HAP-1 (cell line): ENCODE measurements around the gene ANXA6.

ENCODE experiments used
- DNase-seq, 2 experiments: peaks; one replicate each; pipeline ENCODE4 v3.0.0-alpha.2; 2016 to 2020; ENCODE audit warnings: low spot score in 2 of 2
- H3K27me3 ChIP-seq: fragments of 250-450 bp; sonication (Bioruptor Pico); 2 replicates; pipeline ENCODE4 v1.5.1; 2020; ENCODE audit warnings: low read depth, mild to moderate bottlenecking, moderate library complexity
- H3K36me3 ChIP-seq: fragments of 250-450 bp; sonication (Bioruptor Pico); replicated peaks from 2 replicates; pipeline ENCODE4 v1.5.1; 2020; ENCODE audit warnings: mild to moderate bottlenecking
- H3K4me1 ChIP-seq: fragments of 250-450 bp; sonication (Bioruptor Pico); 2 replicates; pipeline ENCODE4 v1.5.1; 2020; ENCODE audit warnings: mild to moderate bottlenecking
- H3K4me3 ChIP-seq: fragments of 250-450 bp; sonication (Bioruptor Pico); 2 replicates; pipeline ENCODE4 v1.5.1; 2020; ENCODE audit warnings: mild to moderate bottlenecking, moderate library complexity
- H3K9me3 ChIP-seq: fragments of 250-450 bp; sonication (Bioruptor Pico); 2 replicates; pipeline ENCODE4 v1.5.1; 2020; ENCODE audit warnings: mild to moderate bottlenecking, moderate library complexity
- in situ Hi-C: fragments of 300-500 bp; cut with MboI; formaldehyde crosslinking; loops from 3 replicates; pipeline ENCODE4 v1.14.3; 2020; ENCODE audit warnings: low sequenced_read_pairs, inconsistent platforms, mixed read lengths

Gene ANXA6

GRCh38 chr5:151071848-151072629, 85.5 kb downstream of the ANXA6 start:
- Histone ChIP-seq H3K4me3 (no peak overlapping the region), H3K9me3 (no peaks in the 10 kb centered on the region), H3K36me3 (no peaks in the 10 kb centered on the region), H3K27me3 (no peaks in the 10 kb centered on the region), H3K4me1 (no peaks in the 10 kb centered on the region)
- no peak for DNase-seq
- in situ Hi-C loops: no loop called here

GRCh38 chr5:151071021-151071420, 86.6 kb downstream of the ANXA6 start:
- Histone ChIP-seq H3K4me3 (no peak overlapping the region), H3K4me1 (no peaks in the 10 kb centered on the region), H3K36me3 (no peaks in the 10 kb centered on the region), H3K9me3 (no peaks in the 10 kb centered on the region), H3K27me3 (no peaks in the 10 kb centered on the region)
- no peak for DNase-seq
- in situ Hi-C loops: no loop called here

DNA sequence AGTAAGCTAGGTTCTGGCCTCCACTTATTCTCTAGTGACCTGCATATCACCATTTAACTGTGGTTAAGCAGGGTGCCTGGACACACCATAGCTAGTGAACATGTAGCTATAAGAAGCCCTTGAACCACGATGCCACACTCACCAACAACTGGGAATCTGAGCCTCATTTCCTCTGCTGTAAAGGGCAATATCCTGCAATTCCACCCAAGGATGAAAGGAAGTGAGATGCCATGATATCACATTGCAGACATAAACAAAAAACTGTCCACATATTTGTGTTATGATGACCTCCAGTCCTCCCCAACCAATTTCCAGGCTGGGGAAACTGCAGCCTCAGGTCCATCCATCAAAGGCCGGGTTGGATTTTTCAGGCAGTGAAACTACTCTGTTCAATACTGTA, 87.1 kb downstream of the ANXA6 start:
- H3K4me1 ChIP-seq: no peaks in the 10 kb centered on the region

GRCh38 chr5:151068433-151069197, 89.0 kb downstream of the ANXA6 start:
- Histone ChIP-seq H3K27me3 (no peaks in the 10 kb centered on the region), H3K4me3 (no peak overlapping the region), H3K9me3 (no peaks in the 10 kb centered on the region), H3K36me3 (no peaks in the 10 kb centered on the region), H3K4me1 (no peaks in the 10 kb centered on the region)
- in situ Hi-C loops: no loop called here
- DNase-seq: no peak

More for the DNA sequence above, 87.1 kb downstream of the ANXA6 start:
- H3K36me3 ChIP-seq: no peaks in the 10 kb centered on the region
- in situ Hi-C loops: no loop called here
- H3K27me3 ChIP-seq: no peaks in the 10 kb centered on the region
- no peak overlapping the region for H3K4me3 ChIP-seq
- no peak for DNase-seq
- H3K9me3 ChIP-seq: no peaks in the 10 kb centered on the region

- DNase-seq: no peak
- Histone ChIP-seq H3K27me3 (no peaks in the 10 kb centered on the region), H3K9me3 (no peaks in the 10 kb centered on the region), H3K4me1 (no peaks in the 10 kb centered on the region), H3K4me3 (no peak overlapping the region), H3K36me3 (0 out of 2 replicates have a peak, but pooled peaks cover 2% of the 10 kb centered on the region)
- in situ Hi-C loops: no loop called here
Observed at GRCh38 chr5:151067632-151068432, 89.7 kb downstream of the ANXA6 start.

GRCh38 chr5:151066920-151067319, 90.7 kb downstream of the ANXA6 start:
- H3K4me3 ChIP-seq: no peak overlapping the region
- no peak for DNase-seq
- peaks cover 6% of the 10 kb centered on the region; the same call in 1 of the 2 replicates for H3K36me3 ChIP-seq
- no peaks in the 10 kb centered on the region for H3K27me3 ChIP-seq
- no peaks in the 10 kb centered on the region for H3K9me3 ChIP-seq
- in situ Hi-C loops: no loop called here
- H3K4me1 ChIP-seq: no peaks in the 10 kb centered on the region

DNA sequence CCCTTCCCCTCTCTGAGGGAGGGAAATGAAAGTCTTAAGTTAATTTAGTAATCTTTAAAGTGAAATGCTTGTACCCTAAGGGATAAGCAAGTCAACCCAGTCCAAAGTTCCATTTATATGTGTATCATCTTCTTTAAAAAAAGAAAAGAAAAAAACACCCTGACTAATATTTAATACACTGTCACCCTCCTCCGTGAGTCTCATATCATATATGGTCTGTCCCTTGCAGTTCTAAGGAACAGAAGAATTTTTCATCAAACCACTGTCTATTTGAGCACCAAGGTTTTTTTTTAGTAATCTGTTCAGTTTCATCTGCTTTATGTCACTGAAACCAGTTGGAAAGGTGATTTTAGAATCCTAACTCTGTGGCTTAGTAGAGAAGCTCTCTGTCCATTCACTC, 92.0 kb downstream of the ANXA6 start:
- Histone ChIP-seq H3K36me3 (peaks cover 11% of the 10 kb centered on the region), H3K4me1 (no peaks in the 10 kb centered on the region), H3K9me3 (no peaks in the 10 kb centered on the region), H3K27me3 (no peaks in the 10 kb centered on the region), H3K4me3 (no peak overlapping the region)
- DNase-seq: no peak
- in situ Hi-C loops: no loop called here

DNA sequence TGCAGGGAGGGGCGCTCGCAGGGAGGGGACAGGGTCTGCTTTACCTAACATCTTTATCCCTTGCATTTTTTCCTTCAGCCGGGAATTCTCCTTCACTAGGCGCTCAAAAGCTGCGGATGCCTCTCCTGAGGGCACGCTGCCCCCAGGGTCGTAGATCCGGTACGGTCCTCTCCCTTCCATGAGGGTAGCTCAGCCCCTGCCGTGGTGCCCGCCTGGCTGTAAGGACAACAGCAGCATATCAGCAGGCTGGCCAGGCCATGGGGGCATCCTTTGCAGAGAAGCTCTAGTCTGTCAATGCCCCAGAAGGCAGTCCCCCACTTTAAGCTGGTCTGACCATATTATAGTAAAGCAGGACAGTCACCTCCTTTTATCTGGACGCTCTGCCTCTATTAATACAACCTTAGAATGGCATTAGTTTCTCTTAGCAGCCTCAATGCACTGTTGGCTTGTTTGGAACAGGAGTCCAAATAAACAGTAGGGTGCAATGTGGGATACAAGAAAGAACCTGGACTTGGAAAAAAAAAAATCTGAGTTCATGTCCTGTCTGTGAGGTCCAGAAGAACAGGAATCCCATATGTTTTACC, 92.6 kb downstream of the ANXA6 start:
- Histone ChIP-seq H3K4me3 (no peak overlapping the region), H3K27me3 (no peaks in the 10 kb centered on the region), H3K9me3 (no peaks in the 10 kb centered on the region), H3K4me1 (no peaks in the 10 kb centered on the region), H3K36me3 (peaks cover 11% of the 10 kb centered on the region)
- in situ Hi-C loops: no loop called here
- no peak for DNase-seq

- Histone ChIP-seq H3K9me3 (no peaks in the 10 kb centered on the region), H3K36me3 (peaks cover 11% of the 10 kb centered on the region), H3K4me1 (no peaks in the 10 kb centered on the region), H3K4me3 (no peak overlapping the region), H3K27me3 (no peaks in the 10 kb centered on the region)
- DNase-seq: no peak
- in situ Hi-C loops: no loop called here
Observed at GRCh38 chr5:151063142-151063989, 94.2 kb downstream of the ANXA6 start.

- H3K4me3 ChIP-seq: no peak overlapping the region
- no peaks in the 10 kb centered on the region for H3K9me3 ChIP-seq
- DNase-seq: no peak
- in situ Hi-C loops: no loop called here
- H3K4me1 ChIP-seq: no peaks in the 10 kb centered on the region
- peaks cover 11% of the 10 kb centered on the region for H3K36me3 ChIP-seq
- H3K27me3 ChIP-seq: no peaks in the 10 kb centered on the region
Observed at GRCh38 chr5:151062405-151063141, 95.0 kb downstream of the ANXA6 start.

GRCh38 chr5:151060742-151061141, 96.8 kb downstream of the ANXA6 start:
- no peaks in the 10 kb centered on the region for H3K4me1 ChIP-seq
- H3K27me3 ChIP-seq: no peaks in the 10 kb centered on the region
- peaks cover 11% of the 10 kb centered on the region for H3K36me3 ChIP-seq
- DNase-seq: no peak
- in situ Hi-C loops: no loop called here
- H3K9me3 ChIP-seq: no peaks in the 10 kb centered on the region
- H3K4me3 ChIP-seq: no peak overlapping the region

GRCh38 chr5:151058891-151059489, 98.6 kb downstream of the ANXA6 start:
- Histone ChIP-seq H3K9me3 (no peaks in the 10 kb centered on the region), H3K4me1 (no peaks in the 10 kb centered on the region), H3K36me3 (peaks cover 11% of the 10 kb centered on the region), H3K27me3 (no peaks in the 10 kb centered on the region), H3K4me3 (no peak overlapping the region)
- in situ Hi-C loops: loop anchor here (10.0 kb wide), 1 partner anchor 106 kb away; no protein-coding TSS in a partner anchor
- no peak for DNase-seq
